Loucy (cell line): ENCODE data around the gene BMPER.

ENCODE experiments used
- EZH2phosphoT487 ChIP-seq: fragments of 200-600 bp; IDR thresholded peaks from 2 replicates; pipeline ENCODE4 v1.6.1; 2018; ENCODE audit warnings: antibody characterized with exemption, mild to moderate bottlenecking, moderate library complexity, borderline replicate concordance
- TF ChIP-seq, protein P1 (sequence below): fragments of 200-600 bp; sonication (generic); conservative IDR thresholded peaks from 2 replicates; pipeline ENCODE4 v1.5.1; 2014; ENCODE audit warnings: mild to moderate bottlenecking, antibody characterized with exemption, low read length

DNA sequence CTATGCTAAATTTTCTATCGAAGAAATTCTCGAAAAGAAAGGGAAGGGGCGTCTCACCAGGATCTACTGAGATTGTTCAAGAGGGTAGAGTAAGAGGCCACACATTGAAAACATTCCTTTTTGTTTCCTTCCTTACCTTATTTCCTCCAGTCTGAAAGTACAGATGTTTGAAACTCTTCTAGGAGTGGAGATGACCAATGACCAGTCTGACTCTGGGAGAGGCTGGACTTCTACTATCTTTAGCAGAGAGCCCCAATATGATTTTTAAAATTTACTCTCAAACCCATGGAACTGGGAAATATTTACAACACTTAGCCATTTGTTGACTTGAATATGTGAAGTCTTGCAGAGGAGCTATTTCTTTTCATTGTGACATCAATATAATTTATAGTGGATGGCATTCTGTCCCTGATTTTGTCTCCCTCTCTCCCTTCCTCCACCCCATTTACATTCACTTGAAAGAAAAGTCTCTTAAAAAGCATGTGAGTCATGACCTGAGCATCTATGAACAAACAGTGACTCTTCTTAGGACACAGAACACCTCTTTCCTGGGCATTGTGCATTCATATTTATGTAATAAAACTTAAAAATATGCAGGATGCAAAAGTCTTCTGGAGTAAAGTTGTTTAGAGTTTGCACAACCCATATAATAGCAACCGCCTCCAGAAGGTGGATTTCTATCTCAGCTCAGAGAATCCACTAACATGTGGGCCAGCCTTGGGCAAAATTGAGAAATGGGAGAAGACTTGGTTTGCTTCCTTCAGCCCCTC lies 31.2 kb upstream of the BMPER start:
- no peak for TF ChIP-seq EZH2phosphoT487
- TF ChIP-seq, protein P1, sequence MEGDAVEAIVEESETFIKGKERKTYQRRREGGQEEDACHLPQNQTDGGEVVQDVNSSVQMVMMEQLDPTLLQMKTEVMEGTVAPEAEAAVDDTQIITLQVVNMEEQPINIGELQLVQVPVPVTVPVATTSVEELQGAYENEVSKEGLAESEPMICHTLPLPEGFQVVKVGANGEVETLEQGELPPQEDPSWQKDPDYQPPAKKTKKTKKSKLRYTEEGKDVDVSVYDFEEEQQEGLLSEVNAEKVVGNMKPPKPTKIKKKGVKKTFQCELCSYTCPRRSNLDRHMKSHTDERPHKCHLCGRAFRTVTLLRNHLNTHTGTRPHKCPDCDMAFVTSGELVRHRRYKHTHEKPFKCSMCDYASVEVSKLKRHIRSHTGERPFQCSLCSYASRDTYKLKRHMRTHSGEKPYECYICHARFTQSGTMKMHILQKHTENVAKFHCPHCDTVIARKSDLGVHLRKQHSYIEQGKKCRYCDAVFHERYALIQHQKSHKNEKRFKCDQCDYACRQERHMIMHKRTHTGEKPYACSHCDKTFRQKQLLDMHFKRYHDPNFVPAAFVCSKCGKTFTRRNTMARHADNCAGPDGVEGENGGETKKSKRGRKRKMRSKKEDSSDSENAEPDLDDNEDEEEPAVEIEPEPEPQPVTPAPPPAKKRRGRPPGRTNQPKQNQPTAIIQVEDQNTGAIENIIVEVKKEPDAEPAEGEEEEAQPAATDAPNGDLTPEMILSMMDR = no peak
